Neural progenitor cell (in vitro differentiated cells): ENCODE results near the gene GCK. TPM values are rescaled to one million over a fixed set of nuclear protein-coding genes. Genes with fewer than 3 reads are reported as not detected.

Experiments used
- DNase-seq: peaks from one replicate; pipeline ENCODE4 v3.0.0-alpha.2; 2016; ENCODE audit warnings: low spot score
- H2AFZ ChIP-seq: fragments of 200-600 bp; sonication (generic); replicated peaks from 2 replicates; pipeline ENCODE4 v1.6.1; 2016; ENCODE audit warnings: antibody characterized with exemption
- H3F3A ChIP-seq: fragments of 200-600 bp; sonication (generic); 2 replicates; pipeline ENCODE4 v1.6.1; 2016; ENCODE audit warnings: antibody characterized with exemption, low read depth
- H3K27ac ChIP-seq: fragments of 200-600 bp; sonication (generic); 2 replicates; pipeline ENCODE4 v1.5.1; 2016; ENCODE audit warnings: mild to moderate bottlenecking
- H3K27me3 ChIP-seq: fragments of 200-600 bp; sonication (generic); 2 replicates; pipeline ENCODE4 v1.6.1; 2016; ENCODE audit warnings: mild to moderate bottlenecking, moderate library complexity
- H3K36me3 ChIP-seq: fragments of 200-600 bp; sonication (generic); 2 replicates; pipeline ENCODE4 v1.5.1; 2016
- H3K4me1 ChIP-seq: fragments of 200-600 bp; sonication (generic); 2 replicates; pipeline ENCODE4 v1.6.1; 2016; ENCODE audit warnings: mixed run types
- H3K4me2 ChIP-seq: fragments of 200-600 bp; sonication (generic); 2 replicates; pipeline ENCODE4 v1.6.1; 2016
- H3K4me3 ChIP-seq: fragments of 200-600 bp; sonication (generic); 2 replicates; pipeline ENCODE4 v1.5.1; 2016
- H3K79me2 ChIP-seq: fragments of 200-600 bp; sonication (generic); 2 replicates; pipeline ENCODE4 v1.6.1; 2016; ENCODE audit warnings: low read depth
- H3K9ac ChIP-seq: fragments of 200-600 bp; sonication (generic); 2 replicates; pipeline ENCODE4 v1.6.1; 2016
- H3K9me3 ChIP-seq: fragments of 200-600 bp; sonication (generic); 2 replicates; pipeline ENCODE4 v1.5.1; 2016; ENCODE audit warnings: low read depth
- H4K20me1 ChIP-seq: fragments of 200-600 bp; sonication (generic); 2 replicates; pipeline ENCODE4 v1.6.1; 2016; ENCODE audit warnings: low read depth
- H3K27ac Mint-ChIP-seq: 3 replicates; pipeline ENCODE4 v1.8.0; 2021; ENCODE audit warnings: mixed read lengths
- H3K27me3 Mint-ChIP-seq: 2 replicates; pipeline ENCODE4 v1.8.0; 2022; ENCODE audit warnings: low read depth, mild to moderate bottlenecking, inconsistent platforms, moderate library complexity, mixed read lengths; ENCODE audit not compliant: insufficient read depth
- H3K36me3 Mint-ChIP-seq: 3 replicates; pipeline ENCODE4 v1.8.0; 2021; ENCODE audit warnings: mixed read lengths
- H3K4me1 Mint-ChIP-seq: 3 replicates; pipeline ENCODE4 v1.8.0; 2021; ENCODE audit warnings: mixed read lengths
- H3K4me3 Mint-ChIP-seq: 3 replicates; pipeline ENCODE4 v1.8.0; 2021; ENCODE audit warnings: mild to moderate bottlenecking, moderate library complexity, mixed read lengths
- H3K9me3 Mint-ChIP-seq: 3 replicates; pipeline ENCODE4 v1.8.0; 2020; ENCODE audit warnings: mixed read lengths
- CTCF ChIP-seq: fragments of 200-600 bp; sonication (generic); IDR thresholded peaks from 2 replicates; pipeline ENCODE4 v1.5.1; 2017; ENCODE audit warnings: antibody characterized with exemption, mild to moderate bottlenecking
- EZH2 ChIP-seq: fragments of 200-600 bp; sonication (generic); IDR thresholded peaks from 2 replicates; pipeline ENCODE4 v1.6.1; 2017; ENCODE audit warnings: antibody characterized with exemption, mild to moderate bottlenecking, moderate library complexity
- EZH2phosphoT487 ChIP-seq: fragments of 200-600 bp; sonication (generic); IDR thresholded peaks from 2 replicates; pipeline ENCODE4 v1.6.1; 2017; ENCODE audit warnings: antibody characterized with exemption
- total RNA-seq: library from RNA; depleted of rRNA; stranded (reverse); fragments of >200 nt; gene quantifications from 2 replicates; pipeline ENCODE4 v1.2.3, GENCODE V29; 2015; ENCODE audit warnings: low replicate concordance

The GCK gene
- total RNA-seq, 1 donor from 2014 or later: not detected

GRCh38 chr7:44105832-44106231 lies 83.4 kb downstream of the GCK start:
- peaks cover 5% of the 10 kb centered on the region for H3F3A ChIP-seq
- no peaks in the 10 kb centered on the region for H3K79me2 ChIP-seq
- peaks cover 4% of the 10 kb centered on the region for H4K20me1 ChIP-seq
- Mint-ChIP-seq H3K4me1 (peaks cover 20% of the 10 kb centered on the region), H3K27ac (peak overlapping the region; percentile 28), H3K9me3 (no peaks in the 10 kb centered on the region), H3K36me3 (peaks cover 3% of the 10 kb centered on the region), H3K27me3 (peaks cover 8% of the 10 kb centered on the region), H3K4me3 (peak overlapping the region; percentile 86)
- no peak overlapping the region for H3K4me3 ChIP-seq
- H3K36me3 ChIP-seq: no peaks in the 10 kb centered on the region
- H2AFZ ChIP-seq: no peak overlapping the region
- H3K27me3 ChIP-seq: peaks cover 44% of the 10 kb centered on the region
- H3K9me3 ChIP-seq: no peaks in the 10 kb centered on the region
- H3K4me2 ChIP-seq: peak overlapping the region; percentile 80
- H3K27ac ChIP-seq: no peak overlapping the region
- H3K4me1 ChIP-seq: no peaks in the 10 kb centered on the region
- H3K9ac ChIP-seq: no peak overlapping the region
- no peak for TF ChIP-seq CTCF
- no peak for TF ChIP-seq EZH2
- TF ChIP-seq EZH2phosphoT487: no peak
- no peak for DNase-seq

GRCh38 chr7:44104860-44105771 lies 84.1 kb downstream of the GCK start:
- peak overlapping the region; percentile 54 for H3K4me3 ChIP-seq

More at GRCh38 chr7:44104860-44105771, 84.1 kb downstream of the GCK start:
- Histone ChIP-seq H3K27me3 (peaks cover 44% of the 10 kb centered on the region), H3F3A (peaks cover 5% of the 10 kb centered on the region), H3K36me3 (no peaks in the 10 kb centered on the region), H4K20me1 (peaks cover 4% of the 10 kb centered on the region), H3K9ac (no peak overlapping the region), H3K4me1 (no peaks in the 10 kb centered on the region), H2AFZ (no peak overlapping the region), H3K9me3 (no peaks in the 10 kb centered on the region), H3K79me2 (no peaks in the 10 kb centered on the region), H3K27ac (no peak overlapping the region), H3K4me2 (peak overlapping the region; percentile 80)
- H3K36me3 Mint-ChIP-seq: peaks cover 3% of the 10 kb centered on the region
- no peaks in the 10 kb centered on the region for H3K9me3 Mint-ChIP-seq
- peak overlapping the region; percentile 86 for H3K4me3 Mint-ChIP-seq
- H3K4me1 Mint-ChIP-seq: peaks cover 27% of the 10 kb centered on the region
- peak; percentile 51 for DNase-seq
- TF ChIP-seq CTCF (no peak), EZH2 (peak; percentile 15)
- peaks cover 8% of the 10 kb centered on the region for H3K27me3 Mint-ChIP-seq
- peak overlapping the region; percentile 28 for H3K27ac Mint-ChIP-seq
